Esophagus squamous epithelium (tissue), 4 donors: Measurements from ENCODE around the gene GRID2IP.

Source experiments
- POLR2A ChIP-seq, 4 donors: fragments of 450-650 bp; IDR thresholded peaks; one replicate each; pipeline ENCODE4 v1.6.1; 2017; ENCODE audit warnings: antibody characterized with exemption in 4 of 4, mild to moderate bottlenecking in 4 of 4, moderate library complexity in 3 of 4
- TF ChIP-seq, protein P1 (sequence below), 6 experiments: fragments of 450-650 bp in 4 of 6; fragments of 200-600 bp in 2 of 6; sonication (generic) in 2 of 6; IDR thresholded peaks; one replicate each; pipeline ENCODE4 v1.5.1; 2016 to 2019; ENCODE audit warnings: antibody characterized with exemption in 6 of 6, mild to moderate bottlenecking in 4 of 6, moderate library complexity in 4 of 6

DNA sequence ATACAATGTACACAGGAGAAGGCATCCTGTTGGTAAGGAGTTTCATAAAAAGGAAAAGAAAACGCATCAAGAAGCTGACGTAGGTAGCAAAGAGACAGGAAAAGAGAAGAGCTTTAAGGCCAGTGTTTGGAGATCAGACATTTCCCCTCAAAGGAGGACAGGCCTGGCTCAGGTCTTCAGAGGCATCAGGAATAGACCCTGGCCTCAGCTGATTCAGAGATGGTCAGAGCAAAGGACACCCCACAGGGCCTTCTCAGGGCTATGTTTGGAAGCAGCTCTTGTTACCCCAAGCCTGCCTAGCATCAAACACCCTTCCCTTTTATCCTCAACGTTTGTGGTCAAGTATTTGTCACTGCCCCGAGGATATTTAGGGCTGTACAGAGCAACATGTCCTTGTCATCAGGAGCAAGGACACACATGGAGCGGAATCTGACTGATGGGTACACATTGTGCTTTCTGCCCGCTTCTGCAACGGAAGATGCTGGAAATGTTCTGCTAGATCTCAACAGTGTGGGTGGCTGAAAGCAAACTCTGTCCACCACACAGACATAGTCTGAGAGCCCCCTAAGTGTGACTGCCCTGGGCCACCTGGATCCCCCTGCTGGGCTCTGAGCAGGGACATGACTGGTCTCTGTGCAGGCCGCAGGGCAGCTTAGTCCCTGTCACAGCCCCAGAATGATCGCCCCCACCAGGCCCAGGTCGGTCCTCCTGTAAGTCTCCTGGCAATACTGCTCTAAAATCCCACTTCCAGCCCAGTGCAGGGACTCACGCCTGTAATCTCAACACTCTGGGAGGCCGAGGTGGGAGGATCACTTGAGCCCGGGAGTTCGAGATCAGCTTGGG is 25.0 kb upstream of the GRID2IP start:
- TF ChIP-seq POLR2A (IDR thresholded peaks at IDR 0.05): no peak
- TF ChIP-seq, protein P1, sequence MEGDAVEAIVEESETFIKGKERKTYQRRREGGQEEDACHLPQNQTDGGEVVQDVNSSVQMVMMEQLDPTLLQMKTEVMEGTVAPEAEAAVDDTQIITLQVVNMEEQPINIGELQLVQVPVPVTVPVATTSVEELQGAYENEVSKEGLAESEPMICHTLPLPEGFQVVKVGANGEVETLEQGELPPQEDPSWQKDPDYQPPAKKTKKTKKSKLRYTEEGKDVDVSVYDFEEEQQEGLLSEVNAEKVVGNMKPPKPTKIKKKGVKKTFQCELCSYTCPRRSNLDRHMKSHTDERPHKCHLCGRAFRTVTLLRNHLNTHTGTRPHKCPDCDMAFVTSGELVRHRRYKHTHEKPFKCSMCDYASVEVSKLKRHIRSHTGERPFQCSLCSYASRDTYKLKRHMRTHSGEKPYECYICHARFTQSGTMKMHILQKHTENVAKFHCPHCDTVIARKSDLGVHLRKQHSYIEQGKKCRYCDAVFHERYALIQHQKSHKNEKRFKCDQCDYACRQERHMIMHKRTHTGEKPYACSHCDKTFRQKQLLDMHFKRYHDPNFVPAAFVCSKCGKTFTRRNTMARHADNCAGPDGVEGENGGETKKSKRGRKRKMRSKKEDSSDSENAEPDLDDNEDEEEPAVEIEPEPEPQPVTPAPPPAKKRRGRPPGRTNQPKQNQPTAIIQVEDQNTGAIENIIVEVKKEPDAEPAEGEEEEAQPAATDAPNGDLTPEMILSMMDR (IDR thresholded peaks at IDR 0.05): no peak
